Endometrial microvascular endothelial cells (primary cell): Measurements from ENCODE around the gene ANKRD13B. TPM values are rescaled to one million over a fixed set of nuclear protein-coding genes. Genes with fewer than 3 reads are reported as not detected.

Source experiments
- in situ Hi-C: cut with HindIII; loops from 2 replicates; pipeline ENCODE4 v1.10.0; 2017; ENCODE audit warnings: low sequenced_read_pairs, low pct_unique_long_range_greater_than_20kb; ENCODE audit errors: inconsistent ontology term
- total RNA-seq: library from RNA; depleted of rRNA; stranded (reverse); fragments of >200 nt; gene quantifications from one replicate; pipeline ENCODE4 v1.2.3, GENCODE V29; 2015; ENCODE audit errors: inconsistent ontology term

Gene ANKRD13B
- total RNA-seq, 1 donor from 2014 or later = 6.7 TPM

- in situ Hi-C loops = no loop called here
These were observed 25.2 kb upstream of the ANKRD13B start for GRCh38 chr17:29567554-29568330.

DNA sequence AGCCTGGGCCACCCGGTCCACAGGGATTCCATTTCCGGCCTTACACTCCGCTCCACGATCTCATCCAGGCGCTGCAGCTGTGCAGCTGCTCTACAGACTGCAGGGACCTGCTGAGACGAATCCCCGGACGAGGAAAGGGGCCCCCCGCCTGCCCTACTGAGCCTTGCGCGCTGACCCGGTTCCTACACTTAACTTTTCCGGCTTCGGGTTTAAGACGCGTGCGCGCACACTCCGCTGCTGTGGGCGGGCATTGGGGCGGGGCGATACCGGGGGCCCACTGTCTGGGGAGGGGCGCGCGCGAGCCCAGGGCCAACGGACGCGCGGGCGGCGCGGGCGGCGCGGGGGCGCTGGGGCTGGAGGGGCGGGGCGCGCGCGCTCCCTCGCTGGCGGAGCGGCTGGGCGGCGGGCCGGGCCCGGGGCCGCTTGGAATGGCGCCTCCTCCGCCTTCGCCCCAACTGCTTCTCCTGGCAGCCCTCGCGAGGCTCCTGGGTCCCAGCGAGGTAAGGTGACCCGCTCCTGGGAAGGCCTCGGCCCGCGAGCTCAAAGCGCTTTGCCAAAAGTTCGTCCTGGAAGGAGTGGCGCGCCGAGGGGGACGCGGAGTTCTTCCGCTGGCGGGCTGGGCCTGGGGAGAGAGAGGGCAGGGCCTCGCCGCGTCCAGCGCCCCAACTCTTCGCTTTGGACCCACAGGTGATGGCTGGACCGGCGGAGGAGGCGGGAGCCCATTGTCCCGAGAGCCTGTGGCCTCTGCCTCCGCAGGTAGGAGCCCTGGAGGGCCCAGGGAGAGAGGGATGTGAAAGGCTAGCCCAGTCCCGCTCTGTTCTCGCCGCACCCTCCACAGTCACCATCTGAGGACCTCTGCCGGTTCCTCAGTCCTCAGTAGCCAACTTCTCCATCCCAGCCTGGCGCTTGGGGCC, 24.3 kb upstream of the ANKRD13B start, which contains the start of gene TP53I13:
TSS of gene TP53I13 (plus strand) at position 371 of the 914 bp plus-strand sequence. CDS start at position 429, 58 bp downstream.
- in situ Hi-C loops = no loop called here

GRCh38 chr17:29569245-29569950, 23.5 kb upstream of the ANKRD13B start:
- in situ Hi-C loops = no loop called here

DNA sequence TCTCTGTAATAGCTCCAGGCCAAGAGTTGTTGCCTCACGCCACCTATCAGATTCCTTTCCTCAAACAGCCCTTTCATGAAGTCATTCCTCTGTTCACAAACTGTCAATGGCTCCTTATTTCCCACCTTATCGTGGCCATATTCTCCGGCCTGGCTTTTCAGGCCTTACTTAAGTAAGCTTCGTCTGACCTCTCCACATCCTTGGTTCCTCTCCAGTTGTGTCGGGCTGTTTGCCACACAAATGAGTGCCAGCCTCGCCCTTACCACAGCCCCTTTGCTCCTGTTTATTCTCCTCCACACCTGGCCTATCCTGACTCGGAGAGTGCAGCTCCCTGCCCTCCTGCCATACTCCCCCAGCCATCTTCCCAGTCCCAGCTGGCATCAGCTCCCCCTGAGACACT, 22.4 kb upstream of the ANKRD13B start:
- in situ Hi-C loops = no loop called here

- in situ Hi-C loops = no loop called here
These were observed 21.4 kb upstream of the ANKRD13B start for GRCh38 chr17:29571486-29571882.

- in situ Hi-C loops = no loop called here
These were observed 20.9 kb upstream of the ANKRD13B start for GRCh38 chr17:29571883-29572681.

DNA sequence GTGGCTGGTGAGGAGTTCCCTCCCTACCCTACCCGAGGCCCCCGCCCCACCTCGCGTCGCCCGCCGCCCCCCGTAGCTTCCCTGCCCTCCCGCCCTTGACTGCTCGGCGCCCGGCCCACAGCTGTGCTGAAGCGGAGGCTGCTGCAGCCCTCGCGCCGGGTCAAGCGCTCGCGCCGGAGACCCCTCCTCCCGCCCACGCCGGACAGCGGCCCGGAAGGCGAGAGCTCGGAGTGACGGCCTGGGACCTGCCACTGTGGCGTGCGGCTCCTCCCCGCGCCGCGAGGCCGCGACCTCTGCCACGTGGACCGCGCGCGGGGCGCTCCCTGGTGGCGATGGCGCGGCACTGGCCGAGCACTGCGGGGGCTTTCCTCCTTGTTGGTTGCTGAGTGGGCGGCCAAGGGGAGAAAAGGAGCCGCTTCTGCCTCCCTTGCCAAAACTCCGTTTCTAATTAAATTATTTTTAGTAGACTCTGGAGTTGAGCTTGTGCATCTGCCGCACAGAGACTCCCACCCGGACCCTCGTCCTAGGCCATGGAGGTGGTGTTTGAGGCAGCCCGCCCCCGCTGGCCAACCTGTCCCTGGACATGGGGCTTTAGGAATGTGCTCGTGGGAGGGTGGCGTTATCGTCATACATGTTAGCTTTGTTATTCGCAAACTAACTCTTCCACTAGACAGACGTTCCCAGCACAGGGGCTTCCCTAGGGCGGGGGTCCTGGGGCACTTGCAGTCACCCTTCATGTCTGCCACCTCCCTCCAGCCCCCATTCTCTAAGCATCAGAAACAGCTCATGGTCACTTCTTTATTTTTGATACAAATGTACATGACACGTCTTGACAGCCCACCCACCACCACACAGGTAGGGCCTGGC, 20.0 kb upstream of the ANKRD13B start:
- in situ Hi-C loops = no loop called here

GRCh38 chr17:29573558-29573869, 19.4 kb upstream of the ANKRD13B start:
- in situ Hi-C loops = no loop called here

GRCh38 chr17:29573871-29574731, 18.8 kb upstream of the ANKRD13B start:
- in situ Hi-C loops = no loop called here

DNA sequence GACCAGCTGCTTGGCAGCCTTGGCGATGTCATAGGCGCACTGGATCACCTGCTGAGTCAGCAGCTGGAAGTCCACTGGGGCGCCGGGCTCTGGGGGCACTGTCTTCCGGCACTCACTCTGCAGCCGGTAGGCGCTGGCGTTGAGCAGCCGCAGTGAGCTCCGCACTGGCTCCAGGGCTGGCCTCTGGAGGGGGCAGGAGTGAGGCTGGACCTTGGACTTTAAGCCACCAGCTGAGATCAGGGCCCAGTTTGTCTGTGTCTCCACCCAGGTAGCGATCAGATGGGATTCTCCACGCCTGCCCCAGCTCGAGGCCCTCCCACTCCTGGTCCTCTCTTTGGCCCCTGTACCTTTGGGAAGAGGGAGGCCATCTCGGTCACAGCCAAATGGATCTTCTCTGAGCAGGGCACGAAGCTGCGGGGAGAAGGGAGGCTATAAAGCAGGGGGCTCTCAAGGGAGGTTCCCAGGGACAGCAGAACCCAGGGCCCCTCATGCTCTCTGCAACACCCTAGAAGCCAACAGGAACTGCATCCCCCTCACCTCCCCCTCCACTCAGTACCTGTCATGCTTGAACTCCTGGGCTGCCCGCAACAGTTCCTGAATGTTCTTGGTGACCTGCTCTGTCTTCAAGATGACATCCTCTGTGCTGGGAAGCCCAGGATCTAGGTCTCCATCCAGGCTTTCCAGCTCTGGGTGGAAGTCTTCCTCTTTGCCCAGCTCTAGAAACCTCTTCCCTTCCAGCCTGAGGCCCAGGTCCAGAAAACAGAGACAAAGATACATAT, 18.0 kb upstream of the ANKRD13B start:
- in situ Hi-C loops = no loop called here

- in situ Hi-C loops = no loop called here
These were observed 17.3 kb upstream of the ANKRD13B start for GRCh38 chr17:29575511-29576213.

- in situ Hi-C loops = no loop called here
These were observed 16.5 kb upstream of the ANKRD13B start for GRCh38 chr17:29576214-29577000.

GRCh38 chr17:29577001-29577370, 15.9 kb upstream of the ANKRD13B start:
- in situ Hi-C loops = no loop called here

DNA sequence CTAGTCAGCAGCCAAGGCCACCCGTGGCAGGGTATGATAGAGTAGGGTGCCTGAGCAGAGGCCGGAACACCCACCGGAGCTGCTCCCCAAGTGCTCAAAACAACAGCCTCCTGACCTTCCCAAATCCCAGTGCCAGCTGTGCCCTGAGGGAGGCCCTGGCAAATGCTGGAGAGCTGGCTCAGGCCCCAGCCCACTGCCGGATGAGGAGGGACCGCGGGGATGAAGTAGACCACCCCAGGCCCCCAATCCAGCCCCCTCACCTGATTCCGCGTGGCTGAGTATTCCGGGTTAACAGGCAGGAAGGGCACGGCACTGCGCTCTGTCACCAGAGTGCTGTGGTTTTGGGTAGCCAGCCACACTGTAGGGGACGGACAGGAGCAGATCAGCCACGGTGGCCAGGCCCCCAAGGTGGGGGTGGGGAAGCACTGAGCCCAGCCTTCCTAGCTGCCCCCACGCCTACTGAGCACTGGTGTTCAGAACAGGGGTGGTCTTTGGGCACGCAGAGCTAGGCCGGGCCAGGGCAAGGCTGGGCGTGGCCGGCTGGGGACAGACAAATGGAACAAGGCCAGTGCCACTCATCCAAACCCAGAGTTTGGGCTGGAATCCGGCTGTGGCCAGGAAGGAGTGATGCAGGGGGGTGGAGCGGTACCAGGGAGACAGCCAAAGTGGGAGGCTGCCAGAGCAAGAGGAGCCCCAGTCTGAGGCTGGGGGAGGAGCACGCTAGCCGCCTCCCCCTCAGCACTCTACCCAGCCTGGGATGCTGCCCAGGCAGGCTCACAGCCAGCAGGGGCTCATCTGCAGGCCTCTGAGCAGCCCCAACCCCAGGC, 15.3 kb upstream of the ANKRD13B start:
- in situ Hi-C loops = no loop called here
